Measurements from ENCODE around the gene HOTAIR.

HOTAIR gene

GRCh38 chr12:53988541-53989226 lies 13.9 kb upstream of the HOTAIR start:
- no peak for DNase-seq (ENCODE audit: low spot score)

- DNase-seq (ENCODE audit: low spot score), result no peak
These were observed 13.1 kb upstream of the HOTAIR start for GRCh38 chr12:53987787-53988230.

DNA sequence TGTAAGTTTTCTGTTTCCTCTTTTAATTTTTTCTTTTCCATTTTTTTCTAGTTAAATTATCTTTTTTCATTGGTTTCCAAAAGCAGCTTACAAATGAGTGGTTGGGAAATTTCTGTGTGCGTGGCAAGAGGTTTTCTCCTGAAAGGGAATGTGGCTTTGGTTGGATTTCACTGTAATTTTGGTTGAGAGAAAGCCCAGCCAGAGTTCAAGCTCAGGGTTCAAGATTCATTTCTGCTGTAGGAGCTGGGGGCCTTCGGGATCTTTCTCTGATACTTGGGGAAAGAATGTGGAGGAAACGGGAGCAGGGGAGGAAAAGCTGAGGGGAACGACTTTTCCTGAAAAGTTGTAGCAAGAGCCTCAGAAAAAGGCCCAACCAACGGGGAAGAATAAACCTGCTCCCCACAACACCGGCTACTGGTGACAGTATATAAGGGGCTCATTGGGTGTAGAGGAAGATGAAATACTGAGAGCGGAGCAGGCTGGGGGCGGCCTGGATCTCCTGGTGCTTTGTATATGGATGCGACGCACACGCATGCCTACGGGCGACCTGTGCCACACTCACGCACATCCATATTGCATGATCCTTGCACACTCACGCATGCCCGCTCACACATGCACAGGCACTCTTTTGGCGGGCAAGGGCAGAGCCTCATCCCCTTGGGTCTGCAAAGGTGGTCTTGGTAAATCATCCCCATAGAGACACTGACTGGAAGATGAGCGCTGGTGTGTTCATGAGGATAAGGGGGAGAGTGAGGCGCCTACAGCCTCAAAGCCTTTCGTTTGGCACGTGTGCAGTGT lies 12.1 kb upstream of the HOTAIR start:
- DNase-seq (ENCODE audit: low spot score), result no peak

GRCh38 chr12:53985994-53986685 lies 11.4 kb upstream of the HOTAIR start:
- DNase-seq (ENCODE audit: low spot score), result peak; percentile 49

- DNase-seq (ENCODE audit: low spot score), result no peak
These were observed 10.9 kb upstream of the HOTAIR start for GRCh38 chr12:53985692-53985993.

DNA sequence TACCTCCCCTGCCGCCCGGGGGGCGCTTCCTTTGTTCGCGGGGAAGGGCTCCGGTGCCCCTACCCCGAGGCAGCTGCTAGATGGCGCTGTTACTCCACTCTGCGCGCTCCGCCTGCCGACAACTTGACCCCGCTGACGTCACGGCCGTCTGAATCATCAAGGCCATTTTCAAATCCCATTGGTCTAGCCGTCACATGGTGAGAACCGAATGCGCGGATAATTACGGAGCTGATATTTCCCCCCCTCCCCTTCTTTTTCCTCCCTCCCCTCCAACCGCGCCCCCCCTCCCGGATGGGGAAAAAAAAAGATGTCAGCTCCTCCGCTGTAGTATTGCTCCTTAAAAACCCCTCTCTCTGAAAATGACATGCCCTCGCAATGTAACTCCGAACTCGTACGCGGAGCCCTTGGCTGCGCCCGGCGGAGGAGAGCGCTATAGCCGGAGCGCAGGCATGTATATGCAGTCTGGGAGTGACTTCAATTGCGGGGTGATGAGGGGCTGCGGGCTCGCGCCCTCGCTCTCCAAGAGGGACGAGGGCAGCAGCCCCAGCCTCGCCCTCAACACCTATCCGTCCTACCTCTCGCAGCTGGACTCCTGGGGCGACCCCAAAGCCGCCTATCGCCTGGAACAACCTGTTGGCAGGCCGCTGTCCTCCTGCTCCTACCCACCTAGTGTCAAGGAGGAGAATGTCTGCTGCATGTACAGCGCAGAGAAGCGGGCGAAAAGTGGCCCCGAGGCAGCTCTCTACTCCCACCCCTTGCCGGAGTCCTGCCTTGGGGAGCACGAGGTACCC lies 10.3 kb upstream of the HOTAIR start, which contains the start of gene HOXC10:
Gene HOXC10 (plus strand): TSS at position 246 of the 791 bp plus-strand sequence. CDS start 114 bp downstream, at position 360.
- DNase-seq (ENCODE audit: low spot score), result peak; percentile 94

DNA sequence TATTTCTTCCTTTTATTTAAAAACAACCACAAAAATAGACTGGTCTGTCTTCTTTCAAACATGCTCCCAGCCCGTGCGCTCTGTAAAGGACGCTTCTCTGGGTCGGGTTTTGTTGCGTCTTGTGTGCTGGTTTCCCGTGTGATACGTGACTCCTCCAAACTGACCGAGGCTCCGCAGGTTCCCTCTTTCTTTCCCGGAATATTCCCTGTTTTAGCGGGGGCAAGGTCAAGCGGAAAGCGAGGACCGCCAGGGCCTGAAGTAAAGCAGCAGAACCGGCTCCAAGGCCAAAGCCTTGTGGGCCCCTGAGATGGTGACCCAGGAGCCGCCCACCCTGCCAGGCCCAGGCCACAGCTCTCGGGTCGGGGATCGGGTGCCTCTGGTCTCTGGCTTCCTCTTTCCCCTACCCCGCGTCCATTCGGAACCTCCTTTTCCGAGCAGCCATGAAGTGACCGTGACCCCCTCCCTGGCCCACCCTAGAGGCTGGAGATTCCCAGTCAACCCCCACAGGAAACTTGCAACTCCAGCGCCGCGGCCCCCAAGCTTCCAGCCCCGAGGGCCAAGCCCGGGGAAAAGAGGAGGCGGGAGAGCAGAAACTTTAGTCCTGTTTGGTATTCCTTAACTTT lies 9.3 kb upstream of the HOTAIR start:
- no peak for DNase-seq (ENCODE audit: low spot score)

- DNase-seq (ENCODE audit: low spot score), result no peak
These were observed 8.8 kb upstream of the HOTAIR start for GRCh38 chr12:53983568-53983949.

DNA sequence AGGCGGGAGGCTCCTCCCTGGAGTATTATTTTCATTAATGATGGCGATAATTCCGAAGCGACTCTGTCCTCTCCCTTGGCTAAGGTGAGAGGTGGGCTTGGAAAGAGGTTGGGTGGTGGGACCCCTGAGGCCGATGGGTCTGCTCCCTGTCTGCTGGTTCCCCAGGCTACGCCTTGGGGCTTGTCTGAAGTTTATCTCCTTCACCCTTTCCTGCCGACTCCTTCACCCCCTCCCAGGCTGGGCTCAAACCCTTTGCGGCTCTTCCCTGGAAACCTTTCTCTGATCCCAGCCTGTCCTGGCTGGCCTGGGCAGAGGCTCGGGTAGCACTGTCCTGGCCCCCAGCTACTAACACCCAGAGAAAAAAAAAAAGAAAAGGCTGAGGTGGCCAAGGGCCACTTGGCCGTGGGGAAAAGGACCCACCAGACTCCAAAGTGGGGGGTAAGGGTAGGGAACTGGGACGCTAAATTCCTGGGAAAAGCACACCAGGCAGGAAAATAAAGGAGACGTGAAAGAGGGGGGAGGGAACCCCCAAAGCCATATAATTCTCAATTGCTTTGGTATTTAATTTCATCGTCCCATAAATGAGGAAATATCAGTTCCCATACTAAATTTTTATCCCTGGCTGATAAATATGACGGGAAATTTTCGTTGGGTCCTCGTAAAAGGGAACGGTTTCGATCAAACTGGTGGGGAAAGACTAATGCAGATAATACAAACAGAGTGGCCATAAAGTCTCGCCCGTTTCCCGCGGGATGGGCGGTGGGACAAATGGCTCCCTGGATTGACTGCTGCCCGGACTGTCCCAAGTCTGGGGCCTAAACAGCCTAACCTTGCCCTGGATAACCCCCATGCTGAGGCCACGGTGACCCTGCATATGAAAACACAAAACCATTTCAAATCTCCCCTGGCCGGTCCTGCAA lies 8.2 kb upstream of the HOTAIR start:
- DNase-seq (ENCODE audit: low spot score), result no peak

DNA sequence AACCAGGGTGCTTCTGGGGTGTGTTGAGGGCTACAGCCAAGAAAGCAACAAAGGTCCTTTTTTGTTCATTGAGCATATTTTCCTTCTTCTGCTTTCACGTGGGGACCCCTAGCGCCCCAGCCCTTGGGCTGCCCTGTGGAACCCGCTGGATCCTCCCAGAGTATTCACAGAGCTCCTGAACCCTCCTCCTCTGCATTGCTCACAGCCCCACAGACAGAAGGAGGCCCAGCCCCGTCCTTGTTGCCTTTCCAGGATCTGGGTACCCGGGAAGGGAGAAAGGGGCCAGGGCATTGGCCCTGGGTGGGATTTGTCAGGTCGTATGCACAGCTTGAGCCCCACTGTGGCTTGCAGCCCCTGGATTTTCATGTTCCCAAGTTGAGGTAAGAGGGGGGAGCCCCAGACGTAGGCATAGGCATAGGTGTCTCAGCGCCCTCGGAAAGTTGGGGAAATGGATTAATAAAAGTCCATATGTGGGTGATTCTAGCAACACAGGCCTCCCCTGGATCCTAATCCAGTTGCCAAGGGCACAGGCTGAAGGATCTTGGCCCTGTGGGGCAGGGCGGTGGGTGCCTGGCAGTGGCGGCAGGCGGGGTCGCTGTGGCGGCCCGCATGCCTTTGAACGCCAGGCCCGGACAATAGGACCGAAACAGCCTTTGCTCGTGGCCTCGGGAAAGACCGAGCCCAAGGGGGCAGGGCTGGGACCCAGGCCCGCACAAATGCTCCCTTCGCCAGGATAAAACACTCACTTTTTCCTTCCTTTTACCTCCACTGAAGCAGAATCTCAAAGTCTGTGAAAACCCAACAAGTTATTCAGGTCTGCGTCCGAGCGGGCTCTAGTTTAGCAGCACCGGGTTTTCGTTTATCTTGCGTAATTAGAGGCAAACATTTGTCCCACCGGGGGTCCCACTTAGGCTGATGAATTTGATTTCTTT lies 7.1 kb upstream of the HOTAIR start:
- DNase-seq (ENCODE audit: low spot score), result no peak

DNA sequence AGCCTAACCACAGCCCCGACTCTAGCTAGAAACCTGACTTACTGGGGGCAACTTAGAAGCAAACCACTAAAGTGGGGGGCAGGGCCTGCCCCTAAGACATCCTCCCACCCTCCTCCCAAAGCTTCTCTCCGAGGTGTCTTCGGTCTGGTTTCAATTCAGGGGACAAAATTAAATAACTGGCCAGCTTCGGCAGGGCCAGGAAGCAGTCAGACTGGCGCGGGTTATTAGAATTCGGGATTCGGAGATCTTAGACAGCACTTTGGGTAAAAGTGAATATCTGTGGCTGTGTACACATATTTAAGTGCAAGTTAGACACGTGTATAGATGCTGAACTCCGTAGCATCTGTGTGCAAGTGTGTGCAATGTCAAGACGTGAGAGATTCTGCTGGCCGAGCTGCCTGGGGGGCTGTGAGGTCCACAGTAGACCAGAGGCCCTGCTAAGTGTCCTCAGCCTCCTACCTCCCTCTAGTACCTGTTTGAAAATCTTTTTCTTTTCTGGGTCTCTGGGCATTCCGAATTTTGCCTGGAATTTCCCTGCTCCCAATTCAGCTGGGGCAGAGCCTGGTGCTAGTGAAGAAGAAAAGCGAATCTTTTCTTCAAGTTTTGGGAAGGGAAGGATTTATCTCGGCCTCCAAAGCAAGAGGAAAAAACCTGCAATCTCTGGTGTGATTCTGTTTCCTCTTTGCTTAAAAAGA lies 6.2 kb upstream of the HOTAIR start:
- DNase-seq (ENCODE audit: low spot score), result no peak

GRCh38 chr12:53980104-53980801 lies 5.5 kb upstream of the HOTAIR start:
- DNase-seq (ENCODE audit: low spot score), result no peak

DNA sequence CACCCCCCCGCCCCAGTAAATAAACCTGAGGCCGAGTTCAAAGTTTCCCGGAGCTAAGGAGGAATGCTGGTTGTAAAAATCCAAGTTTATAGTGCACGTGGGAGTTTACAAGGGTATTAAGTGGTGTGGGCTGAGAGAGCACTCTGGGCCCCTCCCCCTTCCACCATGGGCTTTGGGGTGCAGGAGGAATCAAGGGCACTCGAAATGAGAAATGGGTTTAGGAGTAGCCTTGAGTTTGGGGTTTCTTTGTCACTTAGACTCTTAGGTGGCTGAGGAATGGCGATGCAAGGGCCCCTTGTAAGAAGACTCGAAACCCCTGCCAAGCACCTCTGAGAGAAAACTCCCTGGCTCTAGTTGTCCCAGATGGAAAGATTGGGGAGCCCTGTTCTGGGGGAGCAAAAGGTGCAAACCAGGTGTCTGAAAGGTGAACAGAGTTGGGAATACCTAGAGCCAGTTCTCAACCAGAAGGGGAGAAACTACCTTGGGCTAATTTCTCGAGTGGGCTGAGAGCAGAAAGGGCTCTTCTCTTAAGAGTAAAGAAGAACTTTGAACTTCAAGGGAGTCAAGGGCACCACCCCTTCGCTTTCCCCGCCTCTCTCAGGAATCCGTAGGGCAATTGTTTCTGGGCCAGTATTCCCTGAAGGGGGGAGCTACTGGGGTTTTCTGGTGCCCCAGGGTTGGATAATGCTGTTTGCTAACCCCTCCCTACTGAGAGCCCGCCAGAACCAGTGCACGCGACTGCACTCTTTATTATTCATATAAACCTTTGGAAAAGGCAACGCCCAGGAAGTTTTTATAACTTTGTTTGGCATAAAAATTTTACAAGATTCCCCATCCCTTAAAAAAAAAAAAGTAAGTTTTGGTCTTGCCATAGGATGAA lies 4.0 kb upstream of the HOTAIR start:
- DNase-seq (ENCODE audit: low spot score), result peak; percentile 88

DNA sequence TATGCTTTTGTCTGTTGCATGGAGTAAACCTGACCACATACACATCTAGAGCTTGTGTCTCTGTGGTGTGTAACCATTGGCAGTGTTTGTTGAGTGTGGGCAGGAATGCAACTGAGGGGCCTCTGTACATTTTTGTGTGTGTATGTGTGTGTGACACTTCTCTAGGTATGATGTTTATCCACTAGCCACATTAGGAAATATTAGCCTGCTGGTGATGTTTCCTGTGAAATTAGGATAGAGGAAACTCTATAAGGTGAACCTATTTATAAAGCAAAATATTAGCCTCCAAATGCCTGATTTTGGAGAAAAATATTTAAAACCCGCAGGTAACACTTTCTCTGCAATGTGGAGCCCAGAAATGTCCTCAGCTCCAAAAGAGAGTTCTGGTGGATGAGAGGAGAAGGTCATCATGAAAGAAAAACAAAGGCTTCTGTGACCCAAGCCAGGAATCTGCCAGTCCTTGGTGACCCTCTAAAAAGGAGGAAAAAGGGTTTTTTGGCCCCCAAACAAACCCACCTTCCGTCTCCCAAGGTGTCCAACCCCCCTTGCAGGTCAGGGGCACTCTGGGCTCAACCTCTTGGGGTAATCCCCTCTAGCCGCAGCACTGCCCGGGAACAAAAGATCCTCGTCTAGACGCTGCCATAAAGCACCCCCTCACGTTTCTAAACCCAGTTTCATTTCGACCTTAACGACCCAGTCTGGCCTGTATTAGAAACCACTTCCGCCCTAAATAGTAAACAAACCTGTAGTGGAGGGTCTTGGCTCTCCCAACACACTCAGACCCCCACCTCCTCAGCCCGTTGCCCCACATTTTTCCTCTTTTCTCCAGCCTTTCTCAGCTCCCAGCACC lies 3.1 kb upstream of the HOTAIR start:
- peak; percentile 68 for DNase-seq (ENCODE audit: low spot score)

DNA sequence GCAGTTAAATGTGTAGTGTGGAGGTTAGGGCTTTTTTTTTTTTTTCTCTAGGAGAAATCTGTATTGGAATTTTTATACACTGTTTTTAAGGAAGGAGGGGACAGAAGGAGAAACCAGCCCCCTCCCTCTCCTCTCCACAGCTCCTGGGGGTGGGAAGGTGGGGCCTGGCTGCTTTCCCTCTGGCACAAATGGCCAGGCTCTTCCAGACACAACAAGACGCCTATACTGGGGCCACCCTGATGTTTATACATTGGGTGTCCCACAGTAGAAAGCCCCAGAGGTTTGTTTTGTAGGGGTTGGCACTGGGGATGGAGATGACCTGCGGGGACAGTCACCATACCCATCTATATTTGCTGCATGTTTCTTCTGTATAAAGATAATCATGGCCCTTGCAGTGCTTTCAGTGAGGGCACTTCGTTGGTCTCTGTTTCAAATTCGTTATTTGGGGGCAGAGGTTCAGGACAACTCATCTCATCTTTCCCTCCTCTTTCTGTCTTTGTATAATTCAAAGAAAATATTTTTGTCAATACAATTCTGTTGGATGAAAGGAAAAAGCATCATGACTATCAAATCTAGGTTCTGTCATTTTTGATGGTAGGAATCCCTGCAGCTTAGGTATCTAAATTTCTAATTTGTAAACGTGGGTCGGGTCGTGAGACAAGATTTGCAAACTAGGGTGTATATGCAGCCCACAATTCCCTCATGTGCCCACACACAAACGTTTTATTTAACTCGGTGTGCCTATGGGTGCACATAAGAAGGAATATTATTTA lies 2.3 kb upstream of the HOTAIR start:
- DNase-seq (ENCODE audit: low spot score), result no peak

All from SW480 (cell line).